ENCODE data around the gene HLCS. TPM values are rescaled to one million over a fixed set of nuclear protein-coding genes. Genes with fewer than 3 reads are reported as not detected.

HLCS gene
- total and polyA plus RNA-seq, 2 of the 4 experiments (the other 2 are of a cell fraction), result 10.6 to 21.0 TPM

- no peak overlapping the region for H3K23ac ChIP-seq (ENCODE audit: low read depth, low read length)
- no peak overlapping the region for H3K4me2 ChIP-seq (ENCODE audit: low read depth, low read length)
- H4K8ac ChIP-seq (ENCODE audit: low read depth in 2 of 2, low read length in 2 of 2), result no peak overlapping the region
- no peak for TF ChIP-seq BHLHE40 (IDR thresholded peaks at IDR 0.05; ENCODE audit: low read depth, low read length)
- in situ Hi-C loops (cut with MboI; ENCODE audit: low sequenced_read_pairs), result no loop called here
- H3K9me3 ChIP-seq (ENCODE audit: control insufficient read depth, insufficient read depth, low read length), result no peaks in the 10 kb centered on the region
- CTCF ChIA-PET, result interaction anchor here (0.9 to 1.0 kb wide), 2 partner anchors 13 to 67 kb away, joined by 3 to 4 read pairs; no protein-coding TSS in a partner anchor
- H3K18ac ChIP-seq (ENCODE audit: low read depth, low read length), result no peak overlapping the region
- H2AFZ ChIP-seq (replicated peaks; ENCODE audit: low read length, poor library complexity), result no peak overlapping the region
- H4K20me1 ChIP-seq (ENCODE audit: insufficient read depth, low read length), result no peaks in the 10 kb centered on the region
- WGBS, 2 experiments (ENCODE audit: extremely low coverage in 2 of 2, insufficient read length in 1 of 2), result no CpG with 5 or more reads among the region's 8 CpGs
- H3K79me1 ChIP-seq (ENCODE audit: low read depth in 1 of 2, low read length in 2 of 2), result peaks cover 8 to 27% of the 10 kb centered on the region in 2 experiments; a peak in 2 of 4 replicates
- peak overlapping the region; percentile 22; the same call in 1 of the 2 replicates for H4K91ac ChIP-seq (ENCODE audit: insufficient read depth, low read depth, low read length)
- POLR2A ChIA-PET (ENCODE audit: unreplicated experiment), result no interaction called here
- DNase-seq (no peak), ATAC-seq (ENCODE audit: low read depth) (no peak)
- peaks cover 13% of the 10 kb centered on the region for H3K9me1 ChIP-seq (ENCODE audit: insufficient read depth, low read length)
- H3K4me1 ChIP-seq (ENCODE audit: control insufficient read depth, insufficient read depth, low read length), result peaks cover 13% of the 10 kb centered on the region
- H2BK120ac ChIP-seq (ENCODE audit: low read depth, low read length), result 0 out of 2 replicates have a peak overlapping the region, but pooled peaks have one; percentile 8
- no peak overlapping the region for H3K56ac ChIP-seq (ENCODE audit: extremely low read depth, insufficient read depth, low read length)
- no peaks in the 10 kb centered on the region for H3K36me3 ChIP-seq (ENCODE audit: control insufficient read depth, insufficient read depth, low read length)
- no peak overlapping the region for H2BK15ac ChIP-seq (ENCODE audit: low read depth, low read length)
- no peak overlapping the region for H2AK9ac ChIP-seq (replicated peaks; ENCODE audit: low read depth, low read length, poor library complexity)
- H2BK5ac ChIP-seq (ENCODE audit: low read depth, low read length, poor library complexity, severe bottlenecking), result no peak overlapping the region
- H3K27ac ChIP-seq (ENCODE audit: insufficient read depth, low read length), result no peak overlapping the region
- no peak overlapping the region for H3K14ac ChIP-seq (replicated peaks; ENCODE audit: low read depth, low read length)
- H4K5ac ChIP-seq (ENCODE audit: low read depth, low read length), result no peak overlapping the region
- no peak overlapping the region for H3K4me3 ChIP-seq (ENCODE audit: insufficient read depth, low read depth, low read length)
- no peak overlapping the region for H2BK20ac ChIP-seq (ENCODE audit: low read depth, low read length)
- no peak overlapping the region for H3K9ac ChIP-seq (ENCODE audit: low read depth, low read length)
- intact Hi-C loops (cut with micrococcal nuclease), result no loop called here
- H2AK5ac ChIP-seq (ENCODE audit: low read depth, low read length), result peak overlapping the region; percentile 4; the same call in 1 of the 2 replicates
- dilution Hi-C loops (cut with HindIII; ENCODE audit: low sequenced_read_pairs, unreplicated experiment), result no loop called here
- H3K4ac ChIP-seq (ENCODE audit: low read depth, low read length), result peak overlapping the region; percentile 33
- BruUV-seq (replicated peaks), result no TSS peak
- H3K27me3 ChIP-seq (ENCODE audit: control insufficient read depth, insufficient read depth, low read length), result no peaks in the 10 kb centered on the region
These were observed 116.1 kb downstream of the HLCS start for GRCh38 chr21:36850372-36850771.

Measured in IMR-90 (cell line).